Cerebellar nuclear complex (tissue), 1 donor: ENCODE results near the gene HABP2.

Source experiments
- DNase-seq, 2 experiments: peaks; one replicate each; lab custom pipeline; 2025; lab: John Stamatoyannopoulos, UW

Gene HABP2

GRCh38 chr10:113557903-113558321, 5.1 kb downstream of the HABP2 start:
- DNase-seq = no peak

- DNase-seq = no peak
Measured at GRCh38 chr10:113560071-113560470, 7.2 kb downstream of the HABP2 start.

- no peak for DNase-seq
Measured at GRCh38 chr10:113561214-113561613, 8.4 kb downstream of the HABP2 start.

- DNase-seq = no peak
Measured at GRCh38 chr10:113562069-113562468, 9.2 kb downstream of the HABP2 start.

GRCh38 chr10:113562704-113563103, 9.9 kb downstream of the HABP2 start:
- DNase-seq = no peak

- no peak for DNase-seq
Measured at GRCh38 chr10:113563306-113564088, 10.6 kb downstream of the HABP2 start.

- DNase-seq = no peak
Measured at GRCh38 chr10:113565364-113565763, 12.5 kb downstream of the HABP2 start.

GRCh38 chr10:113566888-113567287, 14.0 kb downstream of the HABP2 start:
- no peak for DNase-seq

- no peak for DNase-seq
Measured at GRCh38 chr10:113569576-113569975, 16.7 kb downstream of the HABP2 start.

GRCh38 chr10:113572520-113573290, 19.9 kb downstream of the HABP2 start:
- DNase-seq = no peak

GRCh38 chr10:113573368-113573767, 20.5 kb downstream of the HABP2 start:
- no peak for DNase-seq

GRCh38 chr10:113576852-113577251, 24.0 kb downstream of the HABP2 start:
- no peak for DNase-seq

GRCh38 chr10:113578773-113579172, 25.9 kb downstream of the HABP2 start:
- no peak for DNase-seq

- no peak for DNase-seq
Measured at GRCh38 chr10:113581092-113581491, 28.2 kb downstream of the HABP2 start.

- DNase-seq = no peak
Measured at GRCh38 chr10:113583571-113583970, 30.7 kb downstream of the HABP2 start.

- DNase-seq = no peak
Measured at GRCh38 chr10:113585949-113586348, 33.1 kb downstream of the HABP2 start.

- DNase-seq = no peak
Measured at GRCh38 chr10:113589201-113589770, 36.4 kb downstream of the HABP2 start.

- DNase-seq = no peak
Measured at GRCh38 chr10:113590581-113590980, 37.7 kb downstream of the HABP2 start.

GRCh38 chr10:113592380-113592779, 39.5 kb downstream of the HABP2 start:
- DNase-seq = no peak

GRCh38 chr10:113594652-113595051, 41.8 kb downstream of the HABP2 start:
- DNase-seq = no peak

GRCh38 chr10:113600569-113600968, 47.7 kb downstream of the HABP2 start:
- no peak for DNase-seq

GRCh38 chr10:113603057-113603777, 50.4 kb downstream of the HABP2 start:
- DNase-seq = no peak
